Stimulated activated CD8-positive, alpha-beta memory T cell treated with anti-CD3 and anti-CD28 coated beads, Interleukin-7, amount 100 ng/mL, for 48 hours (primary cell): Measurements from ENCODE around the gene PDE6A.

Experiments used
- DNase-seq, 2 donors: peaks; one replicate each; pipeline ENCODE4 v3.0.0-alpha.2; 2020; ENCODE audit warnings: low read depth in 1 of 2; ENCODE audit errors: extremely low read depth in 1 of 2

PDE6A gene

DNA sequence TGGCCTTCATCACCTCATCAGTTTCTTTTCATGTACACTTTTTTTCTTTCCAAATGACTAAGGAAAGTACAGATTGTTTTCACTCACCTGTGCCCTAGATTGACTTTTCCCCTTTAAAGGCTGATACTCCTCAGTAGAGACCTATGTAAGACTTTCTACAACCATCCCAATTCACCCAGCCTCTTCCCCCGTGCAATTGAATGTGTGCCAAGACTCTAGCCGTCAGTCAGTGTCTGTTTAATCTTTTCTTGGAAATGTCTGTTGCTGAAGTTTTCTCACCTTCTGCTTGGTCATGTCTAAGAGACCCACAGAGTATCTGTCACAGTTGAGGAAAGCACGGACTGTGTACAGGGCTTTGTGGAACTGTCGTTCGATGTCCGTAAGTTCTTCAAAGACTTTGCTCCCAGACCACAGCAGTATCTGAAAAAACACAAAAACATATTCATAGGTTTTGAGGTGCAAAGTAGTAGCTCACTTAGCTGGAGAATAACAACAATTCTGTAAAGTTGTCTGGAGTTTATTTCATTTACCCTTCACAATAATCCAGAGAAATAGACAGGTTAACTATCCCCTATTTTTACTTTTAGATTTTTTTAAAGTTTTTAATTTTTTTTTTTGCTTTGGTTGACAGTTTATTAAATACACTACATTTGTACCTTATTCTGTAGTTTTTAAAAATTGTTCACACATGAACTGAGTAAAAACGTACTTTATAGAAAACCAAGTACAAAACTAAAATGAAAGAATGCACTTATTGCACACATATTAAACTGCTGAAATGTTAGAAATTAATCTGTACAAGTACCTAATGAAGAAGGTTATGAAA is 13.6 kb downstream of the PDE6A start:
- DNase-seq: no peak

- DNase-seq: no peak
These were observed 14.4 kb downstream of the PDE6A start for GRCh38 chr5:149930043-149930748.

DNA sequence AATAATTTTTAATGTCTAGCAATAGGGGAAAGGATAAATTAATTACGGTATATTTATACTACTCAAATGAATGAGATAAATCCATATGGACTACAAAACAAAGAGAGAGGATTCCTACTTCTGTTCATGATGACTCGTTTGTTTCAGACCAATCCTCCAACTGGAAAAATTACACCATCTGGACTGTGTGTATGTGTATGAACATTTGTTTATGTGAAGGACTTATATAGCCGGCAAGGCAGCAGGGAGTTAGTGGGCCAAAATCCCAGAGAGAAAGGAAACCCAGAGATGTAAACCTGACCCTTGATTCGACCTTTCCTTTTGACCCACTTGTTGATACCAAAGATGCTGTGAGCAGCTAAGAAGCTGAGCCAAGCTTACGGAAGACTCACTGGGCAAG is 20.1 kb downstream of the PDE6A start:
- no peak for DNase-seq

GRCh38 chr5:149922950-149923349 is 21.6 kb downstream of the PDE6A start:
- no peak for DNase-seq

DNA sequence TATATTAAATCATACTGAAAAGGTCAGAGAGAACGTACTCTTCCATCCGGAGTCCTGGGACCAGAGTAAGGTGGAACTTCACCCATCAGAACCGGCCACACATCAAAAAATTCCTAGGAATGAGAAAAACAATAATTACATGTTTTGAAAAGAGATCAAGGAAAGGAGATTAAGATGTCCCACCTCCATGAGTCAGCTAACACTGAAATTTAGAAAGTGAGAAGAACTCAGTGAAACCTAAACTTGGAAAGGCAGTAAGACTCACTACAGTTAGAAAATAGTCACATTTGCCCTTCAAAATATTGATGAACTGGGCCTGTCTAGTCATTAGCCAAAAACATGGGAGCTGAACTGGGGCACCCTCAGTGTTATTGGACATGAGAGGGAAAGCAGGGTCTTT is 23.0 kb downstream of the PDE6A start:
- no peak for DNase-seq

DNA sequence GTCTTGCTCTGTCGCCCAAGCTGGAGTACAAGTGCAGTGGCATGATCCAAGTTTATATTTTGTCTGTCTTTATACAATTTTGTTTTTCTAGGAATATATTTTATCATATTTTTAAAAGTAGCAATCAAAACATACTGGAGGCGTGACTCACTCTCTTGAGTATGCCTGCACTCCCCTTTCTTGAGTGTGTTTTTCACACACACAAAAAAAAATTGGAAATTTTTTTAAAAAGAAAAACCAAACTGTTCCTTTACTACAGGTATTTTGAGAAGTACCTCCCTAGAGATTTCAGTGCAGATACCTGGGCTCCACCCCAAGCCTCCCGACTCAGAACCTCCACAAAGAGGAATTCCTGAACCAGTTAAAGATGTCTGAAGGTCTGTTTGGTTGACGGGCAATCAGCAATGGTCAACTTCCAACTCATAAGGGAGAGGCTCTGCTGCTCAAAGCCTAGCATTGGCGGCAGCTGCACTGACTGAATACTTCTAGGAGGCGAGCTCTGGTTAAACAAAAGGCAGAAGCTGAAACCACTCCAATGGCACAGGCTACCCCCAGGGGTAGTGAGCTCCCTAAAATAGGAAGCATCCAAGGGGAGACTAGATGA is 27.4 kb downstream of the PDE6A start:
- no peak for DNase-seq

- DNase-seq: no peak
These were observed 28.1 kb downstream of the PDE6A start for GRCh38 chr5:149916334-149917072.

GRCh38 chr5:149915392-149916260 is 29.0 kb downstream of the PDE6A start:
- no peak for DNase-seq

GRCh38 chr5:149913436-149914419 is 30.9 kb downstream of the PDE6A start:
- DNase-seq: no peak

- DNase-seq: no peak
These were observed 32.2 kb downstream of the PDE6A start for GRCh38 chr5:149912226-149912871.

- DNase-seq: no peak
These were observed 33.6 kb downstream of the PDE6A start for GRCh38 chr5:149911031-149911430.

- no peak for DNase-seq
These were observed 36.8 kb downstream of the PDE6A start for GRCh38 chr5:149907828-149908227.

- DNase-seq: no peak
These were observed 39.6 kb downstream of the PDE6A start for GRCh38 chr5:149904977-149905376.

- no peak for DNase-seq
These were observed 40.2 kb downstream of the PDE6A start for GRCh38 chr5:149904293-149904886.

DNA sequence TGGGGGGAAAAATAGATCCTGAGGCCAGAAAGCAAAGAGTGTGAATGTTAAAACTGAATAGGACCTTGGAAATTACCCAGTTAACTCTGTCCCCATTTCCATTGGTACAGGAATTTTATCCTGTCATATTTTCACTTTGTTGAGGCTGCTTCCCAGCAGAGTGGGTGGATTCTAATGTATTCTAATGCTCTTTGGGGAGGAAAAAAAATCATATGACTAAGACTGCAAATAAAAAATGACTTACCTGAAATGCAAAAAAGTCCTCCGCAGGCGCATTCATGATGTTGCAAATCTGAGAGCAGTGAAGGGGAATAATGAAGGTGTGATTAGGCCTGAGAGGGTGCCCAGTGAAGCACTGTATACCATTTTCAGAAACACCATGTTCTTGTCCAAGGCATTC is 41.2 kb downstream of the PDE6A start:
- DNase-seq: no peak

- DNase-seq: no peak
These were observed 42.4 kb downstream of the PDE6A start for GRCh38 chr5:149902177-149902576.

DNA sequence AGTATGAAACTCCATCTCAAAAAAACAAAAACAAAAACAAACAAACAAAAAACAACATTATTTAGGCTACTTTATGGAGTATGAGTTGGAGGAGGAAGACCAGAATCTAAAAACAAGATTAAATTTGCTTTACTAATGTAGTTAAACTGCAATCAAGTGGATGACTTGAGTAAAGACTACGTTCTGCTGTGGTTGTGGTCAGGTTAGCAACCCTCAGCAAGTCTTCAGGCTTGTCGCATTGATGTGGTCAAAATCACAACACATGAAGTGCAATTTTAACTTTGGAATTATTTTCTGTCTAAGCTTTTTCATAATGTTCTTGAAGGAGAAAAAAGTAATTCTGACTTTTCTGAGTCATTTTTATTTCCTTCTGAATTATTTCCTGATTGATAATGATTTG is 43.1 kb downstream of the PDE6A start:
- no peak for DNase-seq

DNA sequence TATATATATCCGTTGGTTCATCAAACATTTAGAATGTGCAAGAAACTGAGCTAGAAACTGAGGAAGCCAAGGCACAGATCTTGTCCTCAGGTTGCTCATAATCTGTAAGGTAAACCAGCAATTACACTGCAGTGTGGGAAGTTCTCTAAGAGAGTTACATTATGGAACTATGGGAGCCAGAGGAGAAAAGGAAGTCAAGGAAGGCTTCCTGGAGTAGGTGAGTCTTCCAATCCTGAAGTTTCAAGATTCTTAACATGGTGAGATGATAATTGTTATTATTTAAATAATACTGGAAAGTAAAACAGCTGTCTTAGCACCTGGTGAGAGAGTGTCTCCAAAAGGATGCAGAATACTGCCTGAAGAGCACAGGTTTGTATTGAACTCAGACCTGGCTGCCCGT is 44.2 kb downstream of the PDE6A start:
- DNase-seq: no peak
